ENCODE data around the gene EPHB1.

EPHB1 gene

DNA sequence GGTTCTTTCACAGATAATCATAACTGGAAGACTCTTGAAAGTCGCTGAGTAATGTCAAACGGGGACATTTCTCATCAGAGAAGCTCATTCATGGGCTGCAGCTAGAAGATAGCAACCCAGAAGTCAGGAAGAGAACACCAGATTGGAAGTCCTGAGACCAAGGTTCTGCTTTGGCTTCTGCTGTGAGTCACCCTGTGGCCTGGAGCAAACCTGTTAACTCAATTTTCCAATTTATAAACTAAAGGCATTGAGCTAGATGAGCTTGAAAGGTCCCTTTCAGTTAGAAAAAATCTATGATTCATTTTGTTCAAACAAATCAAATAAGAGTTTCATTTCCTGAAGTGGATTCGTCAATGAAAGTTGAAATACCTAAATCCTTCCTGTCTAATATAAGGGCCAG is 402.2 kb downstream of the EPHB1 start:
- no peak overlapping the region for H3K4me3 ChIP-seq (replicated peaks; ENCODE audit: insufficient read depth, low read length)
- TF ChIP-seq, protein P1, sequence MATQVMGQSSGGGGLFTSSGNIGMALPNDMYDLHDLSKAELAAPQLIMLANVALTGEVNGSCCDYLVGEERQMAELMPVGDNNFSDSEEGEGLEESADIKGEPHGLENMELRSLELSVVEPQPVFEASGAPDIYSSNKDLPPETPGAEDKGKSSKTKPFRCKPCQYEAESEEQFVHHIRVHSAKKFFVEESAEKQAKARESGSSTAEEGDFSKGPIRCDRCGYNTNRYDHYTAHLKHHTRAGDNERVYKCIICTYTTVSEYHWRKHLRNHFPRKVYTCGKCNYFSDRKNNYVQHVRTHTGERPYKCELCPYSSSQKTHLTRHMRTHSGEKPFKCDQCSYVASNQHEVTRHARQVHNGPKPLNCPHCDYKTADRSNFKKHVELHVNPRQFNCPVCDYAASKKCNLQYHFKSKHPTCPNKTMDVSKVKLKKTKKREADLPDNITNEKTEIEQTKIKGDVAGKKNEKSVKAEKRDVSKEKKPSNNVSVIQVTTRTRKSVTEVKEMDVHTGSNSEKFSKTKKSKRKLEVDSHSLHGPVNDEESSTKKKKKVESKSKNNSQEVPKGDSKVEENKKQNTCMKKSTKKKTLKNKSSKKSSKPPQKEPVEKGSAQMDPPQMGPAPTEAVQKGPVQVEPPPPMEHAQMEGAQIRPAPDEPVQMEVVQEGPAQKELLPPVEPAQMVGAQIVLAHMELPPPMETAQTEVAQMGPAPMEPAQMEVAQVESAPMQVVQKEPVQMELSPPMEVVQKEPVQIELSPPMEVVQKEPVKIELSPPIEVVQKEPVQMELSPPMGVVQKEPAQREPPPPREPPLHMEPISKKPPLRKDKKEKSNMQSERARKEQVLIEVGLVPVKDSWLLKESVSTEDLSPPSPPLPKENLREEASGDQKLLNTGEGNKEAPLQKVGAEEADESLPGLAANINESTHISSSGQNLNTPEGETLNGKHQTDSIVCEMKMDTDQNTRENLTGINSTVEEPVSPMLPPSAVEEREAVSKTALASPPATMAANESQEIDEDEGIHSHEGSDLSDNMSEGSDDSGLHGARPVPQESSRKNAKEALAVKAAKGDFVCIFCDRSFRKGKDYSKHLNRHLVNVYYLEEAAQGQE (IDR thresholded peaks at IDR 0.05; ENCODE audit: insufficient replicate concordance, low read depth) = no peak
- TF ChIP-seq POLR2AphosphoS5 (IDR thresholded peaks at IDR 0.05; ENCODE audit: low read depth) (no peak), GABPA (IDR thresholded peaks at IDR 0.05; ENCODE audit: low read depth) (no peak), SPI1 (IDR thresholded peaks at IDR 0.05; ENCODE audit: borderline replicate concordance, low read depth) (no peak)
- no peak overlapping the region for H3K27ac ChIP-seq (replicated peaks)
- DNase-seq (ENCODE audit: low read depth in 1 of 2, low spot score in 1 of 2) = no peak
- H3K27me3 ChIP-seq (ENCODE audit: insufficient read depth, poor library complexity, severe bottlenecking) = no peaks in the 10 kb centered on the region

DNA sequence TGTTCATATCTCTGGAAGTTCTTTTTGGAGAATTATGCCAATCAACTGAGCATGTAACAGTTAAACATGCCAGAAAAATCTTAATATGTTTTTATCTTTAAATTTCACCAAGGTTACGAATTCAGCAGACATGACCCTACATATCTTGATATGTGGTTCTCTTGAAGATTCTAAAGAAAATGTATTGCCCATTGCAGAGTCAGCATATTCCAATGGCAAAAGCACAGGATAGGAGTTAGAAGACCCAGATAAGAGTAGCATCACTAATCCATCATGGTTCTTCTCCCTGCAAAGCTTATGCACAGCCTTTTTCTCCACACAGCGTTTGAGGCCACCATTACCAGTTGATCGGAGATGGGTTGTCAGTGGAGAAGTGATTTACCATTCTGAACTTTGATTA is 402.8 kb downstream of the EPHB1 start:
- Histone ChIP-seq H3K27me3 (ENCODE audit: insufficient read depth, poor library complexity, severe bottlenecking) (no peaks in the 10 kb centered on the region), H3K4me3 (replicated peaks; ENCODE audit: insufficient read depth, low read length) (no peak overlapping the region), H3K27ac (replicated peaks) (no peak overlapping the region)
- TF ChIP-seq GABPA (IDR thresholded peaks at IDR 0.05; ENCODE audit: low read depth) (no peak), POLR2AphosphoS5 (IDR thresholded peaks at IDR 0.05; ENCODE audit: low read depth) (no peak), SPI1 (IDR thresholded peaks at IDR 0.05; ENCODE audit: borderline replicate concordance, low read depth) (no peak)
- TF ChIP-seq, protein P1 (IDR thresholded peaks at IDR 0.05; ENCODE audit: insufficient replicate concordance, low read depth) = no peak
- TF ChIP-seq, protein P2, sequence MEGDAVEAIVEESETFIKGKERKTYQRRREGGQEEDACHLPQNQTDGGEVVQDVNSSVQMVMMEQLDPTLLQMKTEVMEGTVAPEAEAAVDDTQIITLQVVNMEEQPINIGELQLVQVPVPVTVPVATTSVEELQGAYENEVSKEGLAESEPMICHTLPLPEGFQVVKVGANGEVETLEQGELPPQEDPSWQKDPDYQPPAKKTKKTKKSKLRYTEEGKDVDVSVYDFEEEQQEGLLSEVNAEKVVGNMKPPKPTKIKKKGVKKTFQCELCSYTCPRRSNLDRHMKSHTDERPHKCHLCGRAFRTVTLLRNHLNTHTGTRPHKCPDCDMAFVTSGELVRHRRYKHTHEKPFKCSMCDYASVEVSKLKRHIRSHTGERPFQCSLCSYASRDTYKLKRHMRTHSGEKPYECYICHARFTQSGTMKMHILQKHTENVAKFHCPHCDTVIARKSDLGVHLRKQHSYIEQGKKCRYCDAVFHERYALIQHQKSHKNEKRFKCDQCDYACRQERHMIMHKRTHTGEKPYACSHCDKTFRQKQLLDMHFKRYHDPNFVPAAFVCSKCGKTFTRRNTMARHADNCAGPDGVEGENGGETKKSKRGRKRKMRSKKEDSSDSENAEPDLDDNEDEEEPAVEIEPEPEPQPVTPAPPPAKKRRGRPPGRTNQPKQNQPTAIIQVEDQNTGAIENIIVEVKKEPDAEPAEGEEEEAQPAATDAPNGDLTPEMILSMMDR (IDR thresholded peaks at IDR 0.05; ENCODE audit: insufficient read depth, low read length) = no peak
- no peak for DNase-seq (ENCODE audit: low read depth in 1 of 2, low spot score in 1 of 2)

DNA sequence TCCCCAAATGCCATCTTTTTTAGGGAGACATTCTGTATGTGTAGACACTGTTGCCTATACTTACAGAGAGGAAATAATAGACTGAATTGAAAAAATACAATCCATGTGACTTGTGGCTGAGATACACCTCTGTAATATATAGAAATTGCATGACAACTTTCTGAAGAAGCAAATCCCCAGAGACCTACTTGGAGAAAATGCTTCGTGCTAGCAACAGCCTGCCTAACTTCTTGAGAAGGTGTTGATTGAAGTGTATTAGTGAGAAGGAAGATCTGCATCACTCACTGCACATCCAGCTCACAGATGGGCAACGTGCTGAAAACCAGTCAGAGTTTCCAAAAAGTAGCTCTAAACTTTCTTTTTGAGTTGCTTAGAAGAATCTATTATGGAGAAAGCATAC is 404.1 kb downstream of the EPHB1 start:
- Histone ChIP-seq H3K27ac (replicated peaks) (no peak overlapping the region), H3K4me3 (replicated peaks; ENCODE audit: insufficient read depth, low read length) (no peak overlapping the region)

More for the DNA sequence above, 404.1 kb downstream of the EPHB1 start:
- DNase-seq (ENCODE audit: low read depth in 1 of 2, low spot score in 1 of 2) = no peak
- TF ChIP-seq, protein P2 (IDR thresholded peaks at IDR 0.05; ENCODE audit: insufficient read depth, low read length) = no peak
- no peak for TF ChIP-seq SPI1 (IDR thresholded peaks at IDR 0.05; ENCODE audit: borderline replicate concordance, low read depth)
- TF ChIP-seq, protein P1 (IDR thresholded peaks at IDR 0.05; ENCODE audit: insufficient replicate concordance, low read depth) = no peak
- TF ChIP-seq GABPA (IDR thresholded peaks at IDR 0.05; ENCODE audit: low read depth) = no peak
- TF ChIP-seq POLR2AphosphoS5 (IDR thresholded peaks at IDR 0.05; ENCODE audit: low read depth) = no peak
- no peaks in the 10 kb centered on the region for H3K27me3 ChIP-seq (ENCODE audit: insufficient read depth, poor library complexity, severe bottlenecking)
